ENCODE results near the gene ITIH1.
"Not testable (repeated sequence)": the region's sequence is repeated elsewhere in the genome, so short reads cannot be mapped to it uniquely, and the experiment has no call there.

DNA sequence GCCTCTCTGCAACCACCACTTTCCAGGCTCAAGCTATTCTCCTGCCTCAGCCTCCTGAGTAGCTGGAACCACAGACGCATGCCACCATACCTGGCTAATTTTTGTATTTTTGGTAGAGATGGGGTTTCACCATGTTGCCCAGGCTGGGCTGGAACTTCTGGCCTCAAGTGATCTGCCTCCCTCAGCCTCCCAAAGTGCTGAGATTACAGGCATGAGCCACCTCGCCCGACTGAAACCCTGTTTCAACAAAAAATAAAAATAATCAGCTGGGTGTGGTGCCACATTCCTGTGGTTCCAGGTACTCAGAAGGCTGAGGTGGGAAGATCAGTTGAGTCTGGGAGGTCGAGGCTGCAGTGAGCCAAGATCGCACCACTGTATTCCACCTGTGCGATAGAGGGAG is 913 bp upstream of the ITIH1 start:
- TF ChIP-seq, protein P1, sequence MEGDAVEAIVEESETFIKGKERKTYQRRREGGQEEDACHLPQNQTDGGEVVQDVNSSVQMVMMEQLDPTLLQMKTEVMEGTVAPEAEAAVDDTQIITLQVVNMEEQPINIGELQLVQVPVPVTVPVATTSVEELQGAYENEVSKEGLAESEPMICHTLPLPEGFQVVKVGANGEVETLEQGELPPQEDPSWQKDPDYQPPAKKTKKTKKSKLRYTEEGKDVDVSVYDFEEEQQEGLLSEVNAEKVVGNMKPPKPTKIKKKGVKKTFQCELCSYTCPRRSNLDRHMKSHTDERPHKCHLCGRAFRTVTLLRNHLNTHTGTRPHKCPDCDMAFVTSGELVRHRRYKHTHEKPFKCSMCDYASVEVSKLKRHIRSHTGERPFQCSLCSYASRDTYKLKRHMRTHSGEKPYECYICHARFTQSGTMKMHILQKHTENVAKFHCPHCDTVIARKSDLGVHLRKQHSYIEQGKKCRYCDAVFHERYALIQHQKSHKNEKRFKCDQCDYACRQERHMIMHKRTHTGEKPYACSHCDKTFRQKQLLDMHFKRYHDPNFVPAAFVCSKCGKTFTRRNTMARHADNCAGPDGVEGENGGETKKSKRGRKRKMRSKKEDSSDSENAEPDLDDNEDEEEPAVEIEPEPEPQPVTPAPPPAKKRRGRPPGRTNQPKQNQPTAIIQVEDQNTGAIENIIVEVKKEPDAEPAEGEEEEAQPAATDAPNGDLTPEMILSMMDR (conservative IDR thresholded peaks at IDR 0.05; ENCODE audit: low read depth in 2 of 2), result not testable (repeated sequence)
- TF ChIP-seq, protein P2, sequence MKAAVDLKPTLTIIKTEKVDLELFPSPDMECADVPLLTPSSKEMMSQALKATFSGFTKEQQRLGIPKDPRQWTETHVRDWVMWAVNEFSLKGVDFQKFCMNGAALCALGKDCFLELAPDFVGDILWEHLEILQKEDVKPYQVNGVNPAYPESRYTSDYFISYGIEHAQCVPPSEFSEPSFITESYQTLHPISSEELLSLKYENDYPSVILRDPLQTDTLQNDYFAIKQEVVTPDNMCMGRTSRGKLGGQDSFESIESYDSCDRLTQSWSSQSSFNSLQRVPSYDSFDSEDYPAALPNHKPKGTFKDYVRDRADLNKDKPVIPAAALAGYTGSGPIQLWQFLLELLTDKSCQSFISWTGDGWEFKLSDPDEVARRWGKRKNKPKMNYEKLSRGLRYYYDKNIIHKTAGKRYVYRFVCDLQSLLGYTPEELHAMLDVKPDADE (IDR thresholded peaks at IDR 0.05), result not testable (repeated sequence)
- not testable (repeated sequence) for TF ChIP-seq REST (IDR thresholded peaks at IDR 0.05; ENCODE audit: unreplicated experiment); POLR2AphosphoS5 (IDR thresholded peaks at IDR 0.05; ENCODE audit: low read depth); EZH2 (IDR thresholded peaks at IDR 0.05; ENCODE audit: low read depth, unreplicated experiment)
